ENCODE data around the gene CPD. TPM values are rescaled to one million over a fixed set of nuclear protein-coding genes. Genes with fewer than 3 reads are reported as not detected.

Gene CPD
- polyA plus RNA-seq, 2 of the 4 experiments (the other 2 are of a cell fraction) = 22.4 to 83.3 TPM

- H3K9me3 ChIP-seq = no peaks in the 10 kb centered on the region
- H3K4me3 ChIP-seq = no peak overlapping the region
- ChIA-PET CTCF (no interaction called here), POLR2A (no interaction called here)
- TF ChIP-seq KDM5A (IDR thresholded peaks at IDR 0.05) (no peak), ZSCAN20 (CRISPR knock-in tag; IDR thresholded peaks at IDR 0.05) (no peak), NPAS2 (CRISPR knock-in tag; IDR thresholded peaks at IDR 0.05; ENCODE audit: borderline replicate concordance) (no peak), ELK1 (IDR thresholded peaks at IDR 0.05; ENCODE audit: low read depth, low read length) (no peak), RFX5 (IDR thresholded peaks at IDR 0.05) (no peak), POLR2A (IDR thresholded peaks at IDR 0.05; ENCODE audit: low read length) (no peak), HMGXB4 (CRISPR knock-in tag; IDR thresholded peaks at IDR 0.05; ENCODE audit: borderline replicate concordance) (no peak), PHF8 (IDR thresholded peaks at IDR 0.05; ENCODE audit: borderline replicate concordance, low read depth) (no peak), POLR2AphosphoS2 (conservative IDR thresholded peaks at IDR 0.05; ENCODE audit: low read length) (no peak), RCOR1 (IDR thresholded peaks at IDR 0.05; ENCODE audit: low read depth, low read length) (no peak), SMC3 (IDR thresholded peaks at IDR 0.05) (no peak), KDM1A (IDR thresholded peaks at IDR 0.05; ENCODE audit: low read depth) (no peak), CBX8 (IDR thresholded peaks at IDR 0.05) (no peak), REST (IDR thresholded peaks at IDR 0.05) (no peak), HDAC2 (IDR thresholded peaks at IDR 0.05) (no peak), RARB (CRISPR knock-in tag; IDR thresholded peaks at IDR 0.05) (no peak), MAFK (IDR thresholded peaks at IDR 0.05; ENCODE audit: partially characterized antibody) (no peak)
- DNase-seq (ENCODE audit: low read depth in 1 of 2, low spot score in 1 of 2) (no peak), ATAC-seq (no peak), FAIRE-seq (no peak)
- H3K4me1 ChIP-seq = no peaks in the 10 kb centered on the region
- no peak overlapping the region for H3K27ac ChIP-seq
- 91% methylated on average over 4 of the region's 4 CpGs for WGBS (ENCODE audit: missing lambda C conversion rate)
- no peak overlapping the region for H3K4me2 ChIP-seq
Measured at GRCh38 chr17:30414486-30414885, 35.8 kb downstream of the CPD start.

- Histone ChIP-seq H3K4me2 (no peak overlapping the region), H3K4me1 (no peaks in the 10 kb centered on the region), H3K9me3 (no peaks in the 10 kb centered on the region), H3K27ac (no peak overlapping the region), H3K4me3 (no peak overlapping the region)
- ATAC-seq (no peak), FAIRE-seq (no peak), DNase-seq (ENCODE audit: low read depth in 1 of 2, low spot score in 1 of 2) (no peak)
- ChIA-PET POLR2A (no interaction called here), CTCF (interaction anchor here (1.0 kb wide), 1 partner anchor 79 kb away, joined by 4 read pairs; no protein-coding TSS in a partner anchor)
- TF ChIP-seq EHF (CRISPR knock-in tag; IDR thresholded peaks at IDR 0.05) = no peak
- TF ChIP-seq HEYL (CRISPR knock-in tag; IDR thresholded peaks at IDR 0.05) = no peak
- no peak for TF ChIP-seq RAD21 (conservative IDR thresholded peaks at IDR 0.05 in 1 of 2, IDR thresholded peaks at IDR 0.05 in 1 of 2)
- no peak for TF ChIP-seq HMGXB4 (CRISPR knock-in tag; IDR thresholded peaks at IDR 0.05; ENCODE audit: borderline replicate concordance)
Measured at GRCh38 chr17:30415491-30415890, 36.8 kb downstream of the CPD start.
